Progenitor cell of endocrine pancreas (in vitro differentiated cells): ENCODE results near the gene JKAMP. TPM values are rescaled to one million over a fixed set of nuclear protein-coding genes. Genes with fewer than 3 reads are reported as not detected.

Source experiments
- DNase-seq: peaks from one replicate; pipeline ENCODE4 v3.0.0; 2021; ENCODE audit warnings: low spot score; ENCODE audit not compliant: unreplicated experiment
- H3K27ac Mint-ChIP-seq: 2 replicates; pipeline ENCODE4 v1.8.0; 2021; ENCODE audit warnings: mild to moderate bottlenecking, moderate library complexity, mixed read lengths
- H3K27me3 Mint-ChIP-seq: 2 replicates; pipeline ENCODE4 v1.8.0; 2021; ENCODE audit warnings: mixed read lengths
- H3K36me3 Mint-ChIP-seq: 2 replicates; pipeline ENCODE4 v1.8.0; 2022; ENCODE audit warnings: mixed read lengths; ENCODE audit not compliant: insufficient read depth
- H3K4me1 Mint-ChIP-seq: 2 replicates; pipeline ENCODE4 v1.8.0; 2021; ENCODE audit warnings: low read depth, mixed read lengths
- H3K4me3 Mint-ChIP-seq: 2 replicates; pipeline ENCODE4 v1.8.0; 2021; ENCODE audit warnings: low read depth, mild to moderate bottlenecking, moderate library complexity, mixed read lengths
- H3K9me3 Mint-ChIP-seq: 2 replicates; pipeline ENCODE4 v1.8.0; 2021; ENCODE audit warnings: low read depth, mixed read lengths
- CTCF ChIP-seq: fragments of 200-600 bp; sonication (generic); IDR thresholded peaks from one replicate; pipeline ENCODE4 v1.5.0; 2021; ENCODE audit warnings: antibody characterized with exemption, mild to moderate bottlenecking; ENCODE audit not compliant: unreplicated experiment
- total RNA-seq: library from RNA; stranded (reverse); gene quantifications from 2 replicates; pipeline ENCODE4 v1.2.1, GENCODE V29; 2021

Gene JKAMP
- total RNA-seq, 1 donor from 2014 or later, result 55.2 TPM

GRCh38 chr14:59529189-59529588 is 44.9 kb downstream of the JKAMP start:
- H3K9me3 Mint-ChIP-seq, result peaks cover 5% of the 10 kb centered on the region
- no peaks in the 10 kb centered on the region for H3K4me1 Mint-ChIP-seq
- no peaks in the 10 kb centered on the region for H3K36me3 Mint-ChIP-seq
- TF ChIP-seq CTCF, result no peak
- H3K4me3 Mint-ChIP-seq, result no peak overlapping the region
- H3K27me3 Mint-ChIP-seq, result no peaks in the 10 kb centered on the region
- no peak overlapping the region for H3K27ac Mint-ChIP-seq
- DNase-seq, result no peak

- no peak overlapping the region for H3K27ac Mint-ChIP-seq
- no peaks in the 10 kb centered on the region for H3K4me1 Mint-ChIP-seq
- DNase-seq, result no peak
- H3K4me3 Mint-ChIP-seq, result no peak overlapping the region
- TF ChIP-seq CTCF, result no peak
- H3K27me3 Mint-ChIP-seq, result no peaks in the 10 kb centered on the region
- H3K9me3 Mint-ChIP-seq, result peaks cover 5% of the 10 kb centered on the region
- no peaks in the 10 kb centered on the region for H3K36me3 Mint-ChIP-seq
Measured at GRCh38 chr14:59530349-59530748, 46.0 kb downstream of the JKAMP start.

- peaks cover 3% of the 10 kb centered on the region for H3K27me3 Mint-ChIP-seq
- no peak overlapping the region for H3K27ac Mint-ChIP-seq
- H3K36me3 Mint-ChIP-seq, result no peaks in the 10 kb centered on the region
- H3K9me3 Mint-ChIP-seq, result peaks cover 5% of the 10 kb centered on the region
- DNase-seq, result no peak
- TF ChIP-seq CTCF, result no peak
- no peaks in the 10 kb centered on the region for H3K4me1 Mint-ChIP-seq
- no peak overlapping the region for H3K4me3 Mint-ChIP-seq
Measured at GRCh38 chr14:59532419-59532818, 48.1 kb downstream of the JKAMP start.

- Mint-ChIP-seq H3K27ac (peak overlapping the region; percentile 30), H3K4me3 (no peak overlapping the region), H3K36me3 (no peaks in the 10 kb centered on the region), H3K9me3 (no peaks in the 10 kb centered on the region), H3K4me1 (no peaks in the 10 kb centered on the region), H3K27me3 (peaks cover 3% of the 10 kb centered on the region)
- no peak for TF ChIP-seq CTCF
- no peak for DNase-seq
Measured at GRCh38 chr14:59534361-59534987, 50.2 kb downstream of the JKAMP start.

GRCh38 chr14:59537476-59537875 is 53.2 kb downstream of the JKAMP start:
- no peak overlapping the region for H3K27ac Mint-ChIP-seq

More at GRCh38 chr14:59537476-59537875, 53.2 kb downstream of the JKAMP start:
- no peaks in the 10 kb centered on the region for H3K4me1 Mint-ChIP-seq
- no peaks in the 10 kb centered on the region for H3K36me3 Mint-ChIP-seq
- H3K4me3 Mint-ChIP-seq, result no peak overlapping the region
- peaks cover 3% of the 10 kb centered on the region for H3K27me3 Mint-ChIP-seq
- DNase-seq, result no peak
- TF ChIP-seq CTCF, result no peak
- no peaks in the 10 kb centered on the region for H3K9me3 Mint-ChIP-seq
